Measurements from ENCODE around the gene GNAQ.

DNA sequence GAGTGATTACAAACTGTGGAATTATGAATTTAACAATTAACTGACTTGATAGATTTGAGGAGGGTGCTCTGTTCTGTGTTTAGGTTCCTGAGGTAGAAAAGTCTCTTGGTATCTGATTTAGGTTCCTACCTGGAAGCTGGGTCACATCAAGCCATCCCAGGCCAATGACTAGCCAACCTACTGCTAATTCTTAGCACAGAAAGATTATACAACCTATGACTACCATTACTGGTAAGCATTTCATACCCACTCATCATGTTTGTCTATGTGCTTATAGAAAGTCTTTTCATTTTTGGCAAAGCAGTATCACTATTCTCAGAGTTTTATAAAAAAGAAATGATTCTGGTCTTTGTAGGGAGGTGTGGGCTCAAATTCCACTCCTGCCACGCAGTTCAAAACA, 49.7 kb downstream of the GNAQ start:
- TF ChIP-seq, protein P1, sequence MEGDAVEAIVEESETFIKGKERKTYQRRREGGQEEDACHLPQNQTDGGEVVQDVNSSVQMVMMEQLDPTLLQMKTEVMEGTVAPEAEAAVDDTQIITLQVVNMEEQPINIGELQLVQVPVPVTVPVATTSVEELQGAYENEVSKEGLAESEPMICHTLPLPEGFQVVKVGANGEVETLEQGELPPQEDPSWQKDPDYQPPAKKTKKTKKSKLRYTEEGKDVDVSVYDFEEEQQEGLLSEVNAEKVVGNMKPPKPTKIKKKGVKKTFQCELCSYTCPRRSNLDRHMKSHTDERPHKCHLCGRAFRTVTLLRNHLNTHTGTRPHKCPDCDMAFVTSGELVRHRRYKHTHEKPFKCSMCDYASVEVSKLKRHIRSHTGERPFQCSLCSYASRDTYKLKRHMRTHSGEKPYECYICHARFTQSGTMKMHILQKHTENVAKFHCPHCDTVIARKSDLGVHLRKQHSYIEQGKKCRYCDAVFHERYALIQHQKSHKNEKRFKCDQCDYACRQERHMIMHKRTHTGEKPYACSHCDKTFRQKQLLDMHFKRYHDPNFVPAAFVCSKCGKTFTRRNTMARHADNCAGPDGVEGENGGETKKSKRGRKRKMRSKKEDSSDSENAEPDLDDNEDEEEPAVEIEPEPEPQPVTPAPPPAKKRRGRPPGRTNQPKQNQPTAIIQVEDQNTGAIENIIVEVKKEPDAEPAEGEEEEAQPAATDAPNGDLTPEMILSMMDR (IDR thresholded peaks at IDR 0.05), result no peak
- TF ChIP-seq POLR2A (IDR thresholded peaks at IDR 0.05) (no peak), EP300 (IDR thresholded peaks at IDR 0.05) (no peak)
